ENCODE results near the gene NFASC.

NFASC gene

GRCh38 chr1:204894031-204894430 is 23.4 kb downstream of the NFASC start:
- no peak for DNase-seq

- no peak for DNase-seq
These were observed 23.9 kb downstream of the NFASC start for GRCh38 chr1:204894606-204895005.

GRCh38 chr1:204896023-204896422 is 25.4 kb downstream of the NFASC start:
- no peak for DNase-seq

GRCh38 chr1:204896787-204897469 is 26.3 kb downstream of the NFASC start:
- DNase-seq, result no peak

GRCh38 chr1:204900721-204901120 is 30.1 kb downstream of the NFASC start:
- no peak for DNase-seq

- DNase-seq, result no peak
These were observed 32.0 kb downstream of the NFASC start for GRCh38 chr1:204902671-204903070.

- no peak for DNase-seq
These were observed 33.7 kb downstream of the NFASC start for GRCh38 chr1:204904228-204904810.

- no peak for DNase-seq
These were observed 38.4 kb downstream of the NFASC start for GRCh38 chr1:204909109-204909508.

- no peak for DNase-seq
These were observed 45.3 kb downstream of the NFASC start for GRCh38 chr1:204915861-204916495.

- no peak for DNase-seq
These were observed 47.1 kb downstream of the NFASC start for GRCh38 chr1:204917802-204918201.

- DNase-seq, result no peak
These were observed 49.8 kb downstream of the NFASC start for GRCh38 chr1:204920511-204920910.

- DNase-seq, result no peak
These were observed 50.3 kb downstream of the NFASC start for GRCh38 chr1:204920967-204921366.

GRCh38 chr1:204921855-204922516 is 51.3 kb downstream of the NFASC start:
- no peak for DNase-seq

GRCh38 chr1:204923201-204923600 is 52.5 kb downstream of the NFASC start:
- no peak for DNase-seq

- DNase-seq, result no peak
These were observed 53.0 kb downstream of the NFASC start for GRCh38 chr1:204923626-204924012.

- peak in 1 of 2 experiments; percentile 20 for DNase-seq
These were observed 53.5 kb downstream of the NFASC start for GRCh38 chr1:204924013-204924759.

GRCh38 chr1:204925701-204926100 is 55.0 kb downstream of the NFASC start:
- no peak for DNase-seq

GRCh38 chr1:204927673-204928641 is 57.3 kb downstream of the NFASC start:
- no peak for DNase-seq

GRCh38 chr1:204928671-204929486 is 58.2 kb downstream of the NFASC start:
- no peak for DNase-seq

GRCh38 chr1:204929487-204930154 is 59.0 kb downstream of the NFASC start:
- no peak for DNase-seq

Measured in SW 1271 (cell line).